CD4-positive, alpha-beta T cell treated with Interleukin-17A for 1 hour (primary cell): ENCODE measurements around the gene ITPK1.

ENCODE experiments used
- DNase-seq: peaks from one replicate; pipeline ENCODE4 v3.0.0-alpha.2; 2020

ITPK1 gene

GRCh38 chr14:92930737-92931602, 184.8 kb downstream of the ITPK1 start:
- no peak for DNase-seq

- no peak for DNase-seq
Measured at GRCh38 chr14:92929689-92930608, 185.8 kb downstream of the ITPK1 start.

- DNase-seq: no peak
Measured at GRCh38 chr14:92928961-92929688, 186.6 kb downstream of the ITPK1 start.

GRCh38 chr14:92928258-92928629, 187.5 kb downstream of the ITPK1 start:
- no peak for DNase-seq

GRCh38 chr14:92927349-92928257, 188.1 kb downstream of the ITPK1 start:
- no peak for DNase-seq

GRCh38 chr14:92926931-92927330, 188.8 kb downstream of the ITPK1 start:
- DNase-seq: no peak

- DNase-seq: no peak
Measured at GRCh38 chr14:92926180-92926845, 189.4 kb downstream of the ITPK1 start.

GRCh38 chr14:92925446-92925845, 190.3 kb downstream of the ITPK1 start:
- DNase-seq: no peak

- no peak for DNase-seq
Measured at GRCh38 chr14:92924247-92924646, 191.5 kb downstream of the ITPK1 start.

- no peak for DNase-seq
Measured at GRCh38 chr14:92923744-92924103, 192.0 kb downstream of the ITPK1 start.

GRCh38 chr14:92922883-92923743, 192.6 kb downstream of the ITPK1 start, which contains the start of gene CHGA:
TSS of gene CHGA (plus strand) at chr14:92923150. CDS start at chr14:92923360, 210 bp downstream.
- peak; percentile 21 for DNase-seq

- DNase-seq: no peak
Measured at GRCh38 chr14:92922155-92922735, 193.5 kb downstream of the ITPK1 start.

- DNase-seq: no peak
Measured at GRCh38 chr14:92920001-92920400, 195.7 kb downstream of the ITPK1 start.

- no peak for DNase-seq
Measured at GRCh38 chr14:92917956-92918355, 197.8 kb downstream of the ITPK1 start.

- DNase-seq: no peak
Measured at GRCh38 chr14:92917041-92917940, 198.4 kb downstream of the ITPK1 start.

- no peak for DNase-seq
Measured at GRCh38 chr14:92916201-92916600, 199.5 kb downstream of the ITPK1 start.

- peak; percentile 13 for DNase-seq
Measured at GRCh38 chr14:92914087-92914656, 201.6 kb downstream of the ITPK1 start.

GRCh38 chr14:92907316-92907911, 208.3 kb downstream of the ITPK1 start:
- no peak for DNase-seq
